Measurements from ENCODE around the gene PDE9A.
A peak's percentile ranks its signal among the peaks of the same experiment; 100 is the strongest.

The PDE9A gene

GRCh38 chr21:42665026-42665425 lies 11.6 kb downstream of the PDE9A start:
- Histone ChIP-seq H3K9me3 (ENCODE audit: control insufficient read depth, low read length) (no peaks in the 10 kb centered on the region), H3K36me3 (ENCODE audit: control insufficient read depth, insufficient read depth, low read length) (peaks cover 8% of the 10 kb centered on the region), H3K4me3 (ENCODE audit: insufficient read depth, low read depth, low read length) (no peak overlapping the region), H3K27me3 (ENCODE audit: control insufficient read depth, insufficient read depth, low read length, poor library complexity, severe bottlenecking) (no peaks in the 10 kb centered on the region), H3K27ac (ENCODE audit: insufficient read depth, low read depth, low read length, poor library complexity, severe bottlenecking) (no peak overlapping the region), H3K4me1 (ENCODE audit: control insufficient read depth, insufficient read depth, low read length) (peaks cover 48% of the 10 kb centered on the region)
- WGBS, 2 experiments = 72 to 73% methylated on average over 8 of the region's 8 CpGs

GRCh38 chr21:42665484-42665883 lies 12.1 kb downstream of the PDE9A start:
- 92% methylated on average over 13 of the region's 13 CpGs for WGBS, 2 experiments
- Histone ChIP-seq H3K27ac (ENCODE audit: insufficient read depth, low read depth, low read length, poor library complexity, severe bottlenecking) (no peak overlapping the region), H3K36me3 (ENCODE audit: control insufficient read depth, insufficient read depth, low read length) (peaks cover 12% of the 10 kb centered on the region), H3K27me3 (ENCODE audit: control insufficient read depth, insufficient read depth, low read length, poor library complexity, severe bottlenecking) (no peaks in the 10 kb centered on the region), H3K4me1 (ENCODE audit: control insufficient read depth, insufficient read depth, low read length) (peaks cover 48% of the 10 kb centered on the region), H3K9me3 (ENCODE audit: control insufficient read depth, low read length) (no peaks in the 10 kb centered on the region), H3K4me3 (ENCODE audit: insufficient read depth, low read depth, low read length) (no peak overlapping the region)

- H3K4me3 ChIP-seq (ENCODE audit: insufficient read depth, low read depth, low read length) = no peak overlapping the region
Observed at GRCh38 chr21:42666023-42666747, 12.8 kb downstream of the PDE9A start.

GRCh38 chr21:42666925-42667324 lies 13.5 kb downstream of the PDE9A start:
- WGBS, 2 experiments = 93 to 95% methylated on average over 11 of the region's 11 CpGs
- peaks cover 13% of the 10 kb centered on the region for H3K36me3 ChIP-seq (ENCODE audit: control insufficient read depth, insufficient read depth, low read length)
- no peak overlapping the region for H3K4me3 ChIP-seq (ENCODE audit: insufficient read depth, low read depth, low read length)
- H3K27ac ChIP-seq (ENCODE audit: insufficient read depth, low read depth, low read length, poor library complexity, severe bottlenecking) = no peak overlapping the region
- H3K27me3 ChIP-seq (ENCODE audit: control insufficient read depth, insufficient read depth, low read length, poor library complexity, severe bottlenecking) = no peaks in the 10 kb centered on the region
- no peaks in the 10 kb centered on the region for H3K9me3 ChIP-seq (ENCODE audit: control insufficient read depth, low read length)
- H3K4me1 ChIP-seq (ENCODE audit: control insufficient read depth, insufficient read depth, low read length) = peaks cover 56% of the 10 kb centered on the region

More at GRCh38 chr21:42666023-42666747, 12.8 kb downstream of the PDE9A start:
- Histone ChIP-seq H3K36me3 (ENCODE audit: control insufficient read depth, insufficient read depth, low read length) (peaks cover 13% of the 10 kb centered on the region), H3K4me1 (ENCODE audit: control insufficient read depth, insufficient read depth, low read length) (peaks cover 49% of the 10 kb centered on the region), H3K27me3 (ENCODE audit: control insufficient read depth, insufficient read depth, low read length, poor library complexity, severe bottlenecking) (no peaks in the 10 kb centered on the region), H3K9me3 (ENCODE audit: control insufficient read depth, low read length) (no peaks in the 10 kb centered on the region), H3K27ac (ENCODE audit: insufficient read depth, low read depth, low read length, poor library complexity, severe bottlenecking) (no peak overlapping the region)
- 91 to 92% methylated on average over 30 of the region's 30 CpGs for WGBS, 2 experiments

GRCh38 chr21:42668298-42668992 lies 15.0 kb downstream of the PDE9A start:
- 88 to 89% methylated on average over 34 of the region's 34 CpGs for WGBS, 2 experiments
- no peak overlapping the region for H3K27ac ChIP-seq (ENCODE audit: insufficient read depth, low read depth, low read length, poor library complexity, severe bottlenecking)

GRCh38 chr21:42669041-42669440 lies 15.6 kb downstream of the PDE9A start:
- Histone ChIP-seq H3K36me3 (ENCODE audit: control insufficient read depth, insufficient read depth, low read length) (peaks cover 9% of the 10 kb centered on the region), H3K27me3 (ENCODE audit: control insufficient read depth, insufficient read depth, low read length, poor library complexity, severe bottlenecking) (no peaks in the 10 kb centered on the region), H3K9me3 (ENCODE audit: control insufficient read depth, low read length) (no peaks in the 10 kb centered on the region), H3K27ac (ENCODE audit: insufficient read depth, low read depth, low read length, poor library complexity, severe bottlenecking) (no peak overlapping the region), H3K4me1 (ENCODE audit: control insufficient read depth, insufficient read depth, low read length) (peaks cover 72% of the 10 kb centered on the region), H3K4me3 (ENCODE audit: insufficient read depth, low read depth, low read length) (no peak overlapping the region)
- WGBS, 2 experiments = 64 to 66% methylated on average over 13 of the region's 13 CpGs

More at GRCh38 chr21:42668298-42668992, 15.0 kb downstream of the PDE9A start:
- H3K36me3 ChIP-seq (ENCODE audit: control insufficient read depth, insufficient read depth, low read length) = peaks cover 9% of the 10 kb centered on the region
- peaks cover 66% of the 10 kb centered on the region for H3K4me1 ChIP-seq (ENCODE audit: control insufficient read depth, insufficient read depth, low read length)
- no peaks in the 10 kb centered on the region for H3K27me3 ChIP-seq (ENCODE audit: control insufficient read depth, insufficient read depth, low read length, poor library complexity, severe bottlenecking)
- no peaks in the 10 kb centered on the region for H3K9me3 ChIP-seq (ENCODE audit: control insufficient read depth, low read length)
- H3K4me3 ChIP-seq (ENCODE audit: insufficient read depth, low read depth, low read length) = no peak overlapping the region

GRCh38 chr21:42670058-42670880 lies 16.8 kb downstream of the PDE9A start:
- Histone ChIP-seq H3K4me1 (ENCODE audit: control insufficient read depth, insufficient read depth, low read length) (peaks cover 74% of the 10 kb centered on the region), H3K9me3 (ENCODE audit: control insufficient read depth, low read length) (no peaks in the 10 kb centered on the region), H3K27ac (ENCODE audit: insufficient read depth, low read depth, low read length, poor library complexity, severe bottlenecking) (no peak overlapping the region), H3K27me3 (ENCODE audit: control insufficient read depth, insufficient read depth, low read length, poor library complexity, severe bottlenecking) (no peaks in the 10 kb centered on the region), H3K36me3 (ENCODE audit: control insufficient read depth, insufficient read depth, low read length) (peaks cover 9% of the 10 kb centered on the region), H3K4me3 (ENCODE audit: insufficient read depth, low read depth, low read length) (no peak overlapping the region)
- WGBS, 2 experiments = 76 to 80% methylated on average over 8 of the region's 8 CpGs

- no peak overlapping the region for H3K4me3 ChIP-seq (ENCODE audit: insufficient read depth, low read depth, low read length)
- H3K4me1 ChIP-seq (ENCODE audit: control insufficient read depth, insufficient read depth, low read length) = peaks cover 72% of the 10 kb centered on the region
- H3K27ac ChIP-seq (ENCODE audit: insufficient read depth, low read depth, low read length, poor library complexity, severe bottlenecking) = no peak overlapping the region
- 92 to 96% methylated on average over 9 of the region's 9 CpGs for WGBS, 2 experiments
- H3K9me3 ChIP-seq (ENCODE audit: control insufficient read depth, low read length) = no peaks in the 10 kb centered on the region
- H3K36me3 ChIP-seq (ENCODE audit: control insufficient read depth, insufficient read depth, low read length) = peaks cover 9% of the 10 kb centered on the region
- no peaks in the 10 kb centered on the region for H3K27me3 ChIP-seq (ENCODE audit: control insufficient read depth, insufficient read depth, low read length, poor library complexity, severe bottlenecking)
Observed at GRCh38 chr21:42670884-42671283, 17.5 kb downstream of the PDE9A start.

GRCh38 chr21:42671778-42672593 lies 18.6 kb downstream of the PDE9A start:
- Histone ChIP-seq H3K4me1 (ENCODE audit: control insufficient read depth, insufficient read depth, low read length) (peaks cover 66% of the 10 kb centered on the region), H3K27ac (ENCODE audit: insufficient read depth, low read depth, low read length, poor library complexity, severe bottlenecking) (peak overlapping the region; percentile 79), H3K27me3 (ENCODE audit: control insufficient read depth, insufficient read depth, low read length, poor library complexity, severe bottlenecking) (no peaks in the 10 kb centered on the region), H3K4me3 (ENCODE audit: insufficient read depth, low read depth, low read length) (no peak overlapping the region), H3K36me3 (ENCODE audit: control insufficient read depth, insufficient read depth, low read length) (peaks cover 9% of the 10 kb centered on the region), H3K9me3 (ENCODE audit: control insufficient read depth, low read length) (no peaks in the 10 kb centered on the region)
- 85 to 88% methylated on average over 13 to 15 of the region's 15 CpGs for WGBS, 2 experiments
